Heart left ventricle (tissue), 13 donors: ENCODE data around the gene ARF1.

ENCODE experiments used
- CTCF ChIP-seq, 12 donors: fragments of 200-600 bp; sonication (generic) in 4 of 12; IDR thresholded peaks; one replicate each; pipeline versions ENCODE4 v1.5.0 to v1.8.0; 2018 to 2022; ENCODE audit warnings: antibody characterized with exemption in 12 of 12, mild to moderate bottlenecking in 5 of 12
- POLR2A ChIP-seq, 2 donors: fragments of 450-650 bp; IDR thresholded peaks; one replicate each; pipeline ENCODE4 v1.6.1; 2017; ENCODE audit warnings: antibody characterized with exemption in 2 of 2, mild to moderate bottlenecking in 2 of 2, moderate library complexity in 2 of 2
- donor health status: ischemic (EF 13 %, LVEDD 7.1; RV severe dilation, severe dysfunction).
- donor health status: DM: no; HTN: yes; CAD: no.
- donor health status: DM: no; HTN: no; CAD: no.
- donor health status: ischemic (EF 25% LVEDD 6.9; RV normal size, moderate dysfunction).
- donor health status: ischemic (EF 25% LVEDD 5.7; RV mildly dilated, moderate dysfunction).
- donor health status: ischemic (EF 35%, LVEDD 5.7; RV mildly dilated, moderate dysfunction).
- donor health status: nonischemic (EF 11% LVEDD 7.7; RV severe dilation, severe dysfunction).
- donor health status: DM: yes; HTN: yes; CAD: no.
- donor health status: PGD.
- donor health status: ischemic (EF 29% LVEDD 5.4; RV normal size, mild dysfunction).
- donor health status: nonischemic (EF 23%, LVEDD 6.1; RV moderate dilation, normal function).

GRCh38 chr1:228046421-228047182 lies 35.9 kb upstream of the ARF1 start:
- TF ChIP-seq CTCF (IDR thresholded peaks at IDR 0.05): no peak
- no peak for TF ChIP-seq POLR2A (IDR thresholded peaks at IDR 0.05)
